ENCODE results near the gene ARHGEF7.

The ARHGEF7 gene

DNA sequence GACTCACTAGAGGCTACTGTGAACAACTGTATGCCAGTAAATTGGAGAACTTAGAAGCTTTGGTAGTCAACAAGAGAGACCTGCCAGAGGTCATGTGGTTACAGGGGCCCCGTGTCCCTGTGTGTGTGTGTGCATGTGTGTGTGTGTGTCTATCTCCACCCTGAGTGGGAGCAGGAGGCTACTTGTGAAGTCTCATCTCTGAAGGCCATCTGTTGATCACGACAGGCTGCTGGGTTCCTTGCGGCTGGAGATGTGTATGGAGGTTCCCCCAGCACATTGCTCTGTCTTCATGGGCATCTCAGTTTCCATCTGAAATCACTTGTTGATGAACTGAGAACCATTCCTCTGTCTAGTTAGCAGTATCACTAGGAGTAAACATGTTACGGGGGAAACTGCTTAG, 147.2 kb downstream of the ARHGEF7 start:
- no peak for DNase-seq (ENCODE audit: extremely low read depth, low read depth)

DNA sequence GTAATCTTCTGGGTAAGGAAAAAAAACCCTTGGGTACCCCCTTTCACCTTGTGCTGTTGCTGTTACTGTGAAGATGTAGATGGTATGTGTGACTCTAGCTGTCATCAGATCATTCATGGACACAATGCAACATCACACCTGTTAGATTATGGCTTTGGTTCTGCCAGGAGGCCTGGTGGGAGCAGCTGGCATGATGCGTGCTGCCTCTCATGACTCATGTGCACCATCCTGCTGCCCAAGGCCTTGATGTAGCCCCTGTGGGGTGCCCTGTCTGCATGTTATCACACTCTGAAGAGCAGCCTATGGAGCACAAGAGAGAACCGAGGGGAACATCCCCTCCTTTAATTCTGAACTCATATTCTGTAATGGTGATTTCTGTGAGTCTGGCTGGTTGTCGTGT, 147.6 kb downstream of the ARHGEF7 start:
- no peak for DNase-seq (ENCODE audit: extremely low read depth, low read depth)
- TF ChIP-seq, protein P1, sequence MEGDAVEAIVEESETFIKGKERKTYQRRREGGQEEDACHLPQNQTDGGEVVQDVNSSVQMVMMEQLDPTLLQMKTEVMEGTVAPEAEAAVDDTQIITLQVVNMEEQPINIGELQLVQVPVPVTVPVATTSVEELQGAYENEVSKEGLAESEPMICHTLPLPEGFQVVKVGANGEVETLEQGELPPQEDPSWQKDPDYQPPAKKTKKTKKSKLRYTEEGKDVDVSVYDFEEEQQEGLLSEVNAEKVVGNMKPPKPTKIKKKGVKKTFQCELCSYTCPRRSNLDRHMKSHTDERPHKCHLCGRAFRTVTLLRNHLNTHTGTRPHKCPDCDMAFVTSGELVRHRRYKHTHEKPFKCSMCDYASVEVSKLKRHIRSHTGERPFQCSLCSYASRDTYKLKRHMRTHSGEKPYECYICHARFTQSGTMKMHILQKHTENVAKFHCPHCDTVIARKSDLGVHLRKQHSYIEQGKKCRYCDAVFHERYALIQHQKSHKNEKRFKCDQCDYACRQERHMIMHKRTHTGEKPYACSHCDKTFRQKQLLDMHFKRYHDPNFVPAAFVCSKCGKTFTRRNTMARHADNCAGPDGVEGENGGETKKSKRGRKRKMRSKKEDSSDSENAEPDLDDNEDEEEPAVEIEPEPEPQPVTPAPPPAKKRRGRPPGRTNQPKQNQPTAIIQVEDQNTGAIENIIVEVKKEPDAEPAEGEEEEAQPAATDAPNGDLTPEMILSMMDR (IDR thresholded peaks at IDR 0.05; ENCODE audit: low read depth, low read length): no peak

More for the DNA sequence above, 147.2 kb downstream of the ARHGEF7 start:
- TF ChIP-seq, protein P1 (IDR thresholded peaks at IDR 0.05; ENCODE audit: low read depth, low read length): no peak

DNA sequence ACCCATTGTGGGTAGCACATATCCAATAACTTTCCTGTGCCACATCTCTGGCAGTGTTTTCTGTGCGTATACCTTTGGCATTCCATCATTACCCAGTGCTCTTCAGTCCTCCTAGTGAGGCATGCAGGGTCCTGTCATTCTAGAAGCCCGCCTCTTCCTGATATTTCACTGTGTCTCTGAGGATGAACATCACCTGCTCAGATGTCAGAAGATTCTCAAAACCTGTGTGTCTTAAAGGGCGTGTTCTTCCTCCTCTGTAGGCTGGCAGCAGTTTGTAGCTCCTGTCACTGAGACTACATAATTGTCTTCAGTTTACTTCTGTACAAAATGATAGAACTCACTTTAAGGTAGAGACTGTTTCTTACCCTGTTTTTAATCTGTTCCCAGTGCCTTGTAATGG, 148.5 kb downstream of the ARHGEF7 start:
- no peak for DNase-seq (ENCODE audit: extremely low read depth, low read depth)
- TF ChIP-seq, protein P1 (IDR thresholded peaks at IDR 0.05; ENCODE audit: low read depth, low read length): no peak

DNA sequence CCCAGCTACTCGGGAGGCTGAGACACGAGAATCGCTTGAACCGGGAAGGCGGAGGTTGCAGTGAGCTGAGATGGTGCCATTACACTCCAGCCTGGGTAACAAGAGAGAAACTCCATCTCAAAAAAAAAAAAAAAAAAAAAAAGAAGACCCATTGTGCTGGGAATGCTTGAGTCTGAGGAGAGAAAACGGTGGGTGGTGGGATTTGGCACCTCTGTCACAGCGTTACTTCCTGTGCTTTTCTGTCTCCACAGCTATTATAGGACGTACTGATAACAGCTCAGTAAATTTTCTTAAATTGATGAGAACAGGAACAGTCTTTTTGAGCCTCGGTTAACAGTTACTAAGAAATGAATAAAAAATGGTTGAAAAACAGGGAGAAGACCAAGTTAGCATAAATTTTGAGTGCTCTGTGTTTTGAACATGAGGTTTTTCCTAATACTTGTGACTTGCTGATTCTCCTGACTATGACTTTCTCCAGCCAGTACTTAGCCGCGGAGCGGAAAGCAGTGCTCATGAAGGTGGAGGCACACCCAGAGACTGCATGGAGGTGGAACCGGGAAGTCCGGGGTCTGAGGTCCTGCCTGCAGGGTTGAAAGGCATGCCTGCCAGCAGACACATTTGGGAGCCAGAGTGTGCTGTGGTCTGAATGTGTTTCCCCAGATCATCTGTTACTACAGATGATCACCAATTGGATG, 150.0 kb downstream of the ARHGEF7 start:
- no peak for DNase-seq (ENCODE audit: extremely low read depth, low read depth)
- TF ChIP-seq, protein P1 (IDR thresholded peaks at IDR 0.05; ENCODE audit: low read depth, low read length): no peak

DNA sequence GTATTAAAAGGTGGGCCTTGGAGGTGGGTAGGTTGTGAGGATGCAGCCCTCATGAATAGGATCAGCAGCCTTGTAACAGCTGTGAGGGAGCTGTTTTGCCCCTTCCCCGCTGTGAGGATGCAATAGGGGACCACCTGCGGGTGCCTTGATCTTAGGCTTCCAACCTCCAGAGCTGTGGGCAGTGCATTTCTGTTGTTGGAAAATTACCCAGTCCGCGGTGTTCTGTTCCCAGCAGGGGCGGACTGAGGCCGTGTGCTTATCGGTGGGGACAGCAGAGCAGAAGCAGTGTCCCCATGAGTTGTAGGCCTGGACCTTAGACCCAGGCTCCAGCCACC, 150.6 kb downstream of the ARHGEF7 start:
- DNase-seq (ENCODE audit: extremely low read depth, low read depth): no peak

DNA sequence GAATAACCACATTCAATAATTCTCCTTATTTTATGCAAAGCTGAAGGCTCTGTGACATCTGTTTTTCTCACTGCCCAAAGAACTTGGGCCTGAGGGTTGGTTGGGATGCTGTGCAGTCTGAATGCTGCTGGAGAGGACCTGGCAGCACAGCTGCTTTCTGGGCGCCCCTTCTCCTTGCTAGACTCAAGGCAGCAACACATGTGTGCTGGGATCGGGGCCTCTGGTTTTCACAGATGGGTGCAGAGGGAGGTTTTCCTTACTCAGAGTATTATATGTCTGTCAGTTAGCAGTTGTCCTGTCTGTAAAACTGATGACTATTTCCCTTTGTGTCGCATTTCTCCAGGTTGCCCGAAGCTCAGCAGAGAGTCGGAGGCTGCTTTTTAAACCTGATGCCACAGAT, 152.1 kb downstream of the ARHGEF7 start:
- TF ChIP-seq, protein P1 (IDR thresholded peaks at IDR 0.05; ENCODE audit: low read depth, low read length): no peak
- no peak for DNase-seq (ENCODE audit: extremely low read depth, low read depth)

More for the DNA sequence above, 150.6 kb downstream of the ARHGEF7 start:
- TF ChIP-seq, protein P1 (IDR thresholded peaks at IDR 0.05; ENCODE audit: low read depth, low read length): no peak

DNA sequence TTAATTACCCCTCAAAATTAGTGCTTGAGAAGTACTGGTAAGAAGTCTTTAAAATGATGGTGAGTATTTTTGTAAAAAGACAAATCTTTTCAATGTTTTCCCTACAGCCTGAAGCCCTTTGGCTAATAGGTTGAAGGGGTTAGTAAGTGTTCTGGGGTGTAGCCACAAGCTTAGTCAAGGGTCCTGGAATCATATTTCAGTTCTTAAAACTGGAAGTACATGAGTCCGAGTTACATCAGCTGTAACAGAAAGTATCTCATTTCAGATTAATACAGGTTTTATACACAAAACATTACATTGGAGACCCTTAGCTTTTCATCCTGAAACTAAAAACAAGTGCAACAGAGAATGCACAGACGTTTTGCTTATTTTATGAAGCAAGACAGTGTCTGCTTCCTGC, 152.7 kb downstream of the ARHGEF7 start:
- DNase-seq (ENCODE audit: extremely low read depth, low read depth): no peak
- TF ChIP-seq, protein P1 (IDR thresholded peaks at IDR 0.05; ENCODE audit: low read depth, low read length): no peak

Measured in AG09319 (cell line).